Peyer's patch (tissue), 4 donors: ENCODE data around the gene TMEM225B. TPM values are rescaled to one million over a fixed set of nuclear protein-coding genes. Genes with fewer than 3 reads are reported as not detected.

Experiments
- DNase-seq, 3 donors: peaks; one replicate each; pipeline ENCODE4 v3.0.0-alpha.2; 2017 to 2019
- H3K27ac ChIP-seq, 4 donors: fragments of 200-600 bp; sonication (generic); one replicate each; pipeline ENCODE4 v1.5.1; 2016 to 2019
- H3K27me3 ChIP-seq, 2 donors: fragments of 200-600 bp; sonication (generic); one replicate each; pipeline ENCODE4 v1.5.1; 2019
- H3K36me3 ChIP-seq, 3 donors: fragments of 200-600 bp; sonication (generic); one replicate each; pipeline ENCODE4 v1.5.1; 2016 to 2019
- H3K4me1 ChIP-seq, 4 donors: fragments of 200-600 bp; sonication (generic); one replicate each; pipeline ENCODE4 v1.5.1; 2016 to 2019
- H3K4me3 ChIP-seq, 4 donors: fragments of 200-600 bp; sonication (generic); 1 replicate in 3 of 4; 2 replicates in 1 of 4; pipeline ENCODE4 v1.5.1; 2016 to 2019; ENCODE audit warnings: mild to moderate bottlenecking in 1 of 4
- H3K9me3 ChIP-seq, 4 donors: fragments of 200-600 bp; sonication (generic); one replicate each; pipeline ENCODE4 v1.5.1; 2016 to 2019; ENCODE audit warnings: mild to moderate bottlenecking in 1 of 4
- POLR2A ChIP-seq, 2 donors: fragments of 450-650 bp; IDR thresholded peaks; one replicate each; pipeline ENCODE4 v1.5.1; 2017; ENCODE audit warnings: antibody characterized with exemption in 2 of 2, mild to moderate bottlenecking in 2 of 2, moderate library complexity in 2 of 2
- total RNA-seq, 4 donors: library from RNA; depleted of rRNA; stranded (reverse); fragments of >200 nt; gene quantifications; one replicate each; pipeline ENCODE4 v1.1.0, GENCODE V29; 2016
- TF ChIP-seq, protein P1 (sequence below), 6 experiments: fragments of 450-650 bp in 4 of 6; fragments of 200-600 bp in 2 of 6; sonication (generic) in 1 of 6; IDR thresholded peaks; one replicate each; pipeline ENCODE4 v1.5.1; 2017 to 2019; ENCODE audit warnings: antibody characterized with exemption in 6 of 6, mild to moderate bottlenecking in 3 of 6, moderate library complexity in 1 of 6

Gene TMEM225B
- total RNA-seq, 4 donors from 2014 or later: not detected

DNA sequence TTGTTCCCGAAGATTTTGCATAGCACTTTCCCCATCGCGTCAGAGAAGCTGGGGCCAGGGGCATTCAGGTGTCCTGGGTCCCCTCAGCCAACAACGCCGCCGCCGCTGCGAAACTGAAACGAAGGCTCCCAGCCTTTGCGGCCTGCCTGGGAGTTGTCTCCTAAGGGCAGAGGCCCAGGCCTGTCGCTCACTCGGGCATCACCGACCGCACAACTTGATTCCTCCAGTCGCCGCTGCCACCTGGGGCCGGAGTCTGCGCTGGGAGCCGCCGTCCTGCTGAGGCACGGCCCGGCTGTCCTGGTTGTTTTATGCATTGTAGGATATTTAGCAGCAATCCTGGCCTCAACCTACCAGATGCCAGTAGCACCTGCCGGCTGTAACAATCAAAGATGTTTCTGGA lies 40.7 kb downstream of the TMEM225B start:
- no peak overlapping the region for H3K4me3 ChIP-seq

DNA sequence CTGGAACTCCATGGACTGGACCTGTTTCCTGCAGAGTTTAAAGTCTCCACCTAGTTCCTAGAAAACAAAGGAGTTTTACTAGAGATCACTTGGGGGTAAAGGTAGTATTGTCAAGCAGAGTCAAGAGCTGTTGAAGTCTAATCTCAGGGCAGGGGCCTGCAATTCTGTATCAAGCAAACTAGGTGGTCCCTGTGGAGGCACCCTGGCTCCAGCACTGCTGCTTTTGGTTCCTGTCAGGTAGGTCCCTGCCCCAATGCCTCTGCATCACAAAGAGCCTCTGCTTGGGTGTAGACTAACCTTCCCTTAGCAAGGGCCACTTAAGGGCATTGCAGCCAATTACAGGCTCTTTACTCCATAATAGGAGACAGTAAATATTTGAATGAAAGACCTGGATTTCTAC lies 41.2 kb downstream of the TMEM225B start:
- Histone ChIP-seq H3K4me3 (no peak overlapping the region), H3K27me3 (no peaks in the 10 kb centered on the region), H3K4me1 (no peaks in the 10 kb centered on the region), H3K27ac (no peak overlapping the region), H3K36me3 (peaks cover 0 to 7% (median 0%) of the 10 kb centered on the region in 3 donors), H3K9me3 (no peaks in the 10 kb centered on the region)
- DNase-seq: no peak
- TF ChIP-seq, protein P1, sequence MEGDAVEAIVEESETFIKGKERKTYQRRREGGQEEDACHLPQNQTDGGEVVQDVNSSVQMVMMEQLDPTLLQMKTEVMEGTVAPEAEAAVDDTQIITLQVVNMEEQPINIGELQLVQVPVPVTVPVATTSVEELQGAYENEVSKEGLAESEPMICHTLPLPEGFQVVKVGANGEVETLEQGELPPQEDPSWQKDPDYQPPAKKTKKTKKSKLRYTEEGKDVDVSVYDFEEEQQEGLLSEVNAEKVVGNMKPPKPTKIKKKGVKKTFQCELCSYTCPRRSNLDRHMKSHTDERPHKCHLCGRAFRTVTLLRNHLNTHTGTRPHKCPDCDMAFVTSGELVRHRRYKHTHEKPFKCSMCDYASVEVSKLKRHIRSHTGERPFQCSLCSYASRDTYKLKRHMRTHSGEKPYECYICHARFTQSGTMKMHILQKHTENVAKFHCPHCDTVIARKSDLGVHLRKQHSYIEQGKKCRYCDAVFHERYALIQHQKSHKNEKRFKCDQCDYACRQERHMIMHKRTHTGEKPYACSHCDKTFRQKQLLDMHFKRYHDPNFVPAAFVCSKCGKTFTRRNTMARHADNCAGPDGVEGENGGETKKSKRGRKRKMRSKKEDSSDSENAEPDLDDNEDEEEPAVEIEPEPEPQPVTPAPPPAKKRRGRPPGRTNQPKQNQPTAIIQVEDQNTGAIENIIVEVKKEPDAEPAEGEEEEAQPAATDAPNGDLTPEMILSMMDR (IDR thresholded peaks at IDR 0.05): no peak
- no peak for TF ChIP-seq POLR2A (IDR thresholded peaks at IDR 0.05)

More for the DNA sequence above, 40.7 kb downstream of the TMEM225B start:
- no peaks in the 10 kb centered on the region for H3K27me3 ChIP-seq
- no peak for DNase-seq
- TF ChIP-seq POLR2A (IDR thresholded peaks at IDR 0.05): no peak
- TF ChIP-seq, protein P1 (IDR thresholded peaks at IDR 0.05): no peak
- H3K27ac ChIP-seq: no peak overlapping the region
- H3K9me3 ChIP-seq: no peaks in the 10 kb centered on the region
- H3K4me1 ChIP-seq: no peaks in the 10 kb centered on the region
- H3K36me3 ChIP-seq: peaks cover 0 to 9% (median 0%) of the 10 kb centered on the region in 3 donors

DNA sequence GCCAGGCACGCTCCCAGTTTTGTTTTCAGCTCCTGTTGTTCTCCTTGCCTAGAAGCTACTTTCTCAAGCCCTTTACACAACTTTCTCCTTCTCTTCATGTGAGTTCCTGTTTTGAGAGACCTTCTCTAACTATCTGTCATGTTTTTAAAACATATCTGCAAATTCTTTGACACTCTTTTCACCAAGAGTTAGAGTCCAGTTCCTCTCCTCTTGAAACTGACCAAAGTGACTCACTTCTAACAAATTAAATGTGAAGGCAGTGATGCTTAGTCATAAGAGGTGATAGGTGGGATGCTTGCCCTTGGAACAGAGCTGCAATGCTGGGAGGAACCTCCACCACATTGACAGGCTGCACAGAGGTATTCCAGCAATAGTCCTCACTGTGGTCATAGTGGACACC lies 44.0 kb downstream of the TMEM225B start:
- TF ChIP-seq POLR2A (IDR thresholded peaks at IDR 0.05): no peak
- TF ChIP-seq, protein P1 (IDR thresholded peaks at IDR 0.05): no peak
- Histone ChIP-seq H3K4me1 (no peaks in the 10 kb centered on the region), H3K27ac (no peak overlapping the region), H3K36me3 (no peaks in the 10 kb centered on the region), H3K4me3 (no peak overlapping the region), H3K9me3 (no peaks in the 10 kb centered on the region), H3K27me3 (no peaks in the 10 kb centered on the region)
- DNase-seq: no peak

DNA sequence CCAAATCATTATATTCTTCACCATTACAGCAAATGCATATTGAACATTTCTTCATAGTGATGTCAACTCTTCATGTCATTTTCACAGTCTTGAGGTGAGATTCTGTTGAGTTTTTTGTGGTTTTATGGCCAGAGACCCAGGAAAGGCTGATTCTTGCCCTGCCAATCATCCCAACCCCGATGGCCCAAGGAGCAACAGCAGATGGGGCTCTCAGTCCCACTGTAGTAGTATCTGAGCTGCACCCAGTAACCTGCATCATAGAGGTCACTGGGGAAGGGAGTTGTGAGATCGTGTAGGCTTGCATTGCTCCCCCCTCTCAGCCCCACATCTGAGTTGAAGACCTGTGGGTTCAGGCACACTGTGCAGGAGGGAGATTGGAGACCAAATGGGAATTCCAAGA lies 45.4 kb downstream of the TMEM225B start:
- TF ChIP-seq, protein P1 (IDR thresholded peaks at IDR 0.05): no peak
- no peak for TF ChIP-seq POLR2A (IDR thresholded peaks at IDR 0.05)
- Histone ChIP-seq H3K9me3 (no peaks in the 10 kb centered on the region), H3K27me3 (no peaks in the 10 kb centered on the region), H3K27ac (no peak overlapping the region), H3K4me1 (no peaks in the 10 kb centered on the region), H3K4me3 (no peak overlapping the region), H3K36me3 (peaks cover 0 to under 1% (median 0%) of the 10 kb centered on the region in 3 donors)
- DNase-seq: no peak

DNA sequence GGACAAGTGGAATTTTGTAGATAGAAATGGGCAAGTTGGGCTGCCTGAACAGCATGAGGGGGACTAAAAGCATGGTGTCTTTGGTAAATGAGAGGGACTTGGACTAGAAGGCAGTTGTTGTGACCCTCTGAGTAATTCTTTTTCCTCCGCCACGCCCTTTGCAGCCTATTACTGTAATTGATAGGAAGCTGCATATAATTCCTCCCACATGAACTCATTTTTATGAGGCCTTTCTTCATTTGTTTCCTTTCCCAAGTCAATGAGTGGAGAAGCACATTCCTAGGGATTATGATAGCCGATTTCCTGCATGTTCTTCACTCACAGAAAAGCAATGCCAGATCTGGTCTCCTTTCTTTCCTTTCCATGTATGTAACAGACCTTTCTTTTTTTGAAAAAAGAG lies 46.4 kb downstream of the TMEM225B start:
- Histone ChIP-seq H3K4me3 (no peak overlapping the region), H3K36me3 (peaks cover 0 to 11% (median 0%) of the 10 kb centered on the region in 3 donors), H3K27ac (no peak overlapping the region), H3K9me3 (no peaks in the 10 kb centered on the region), H3K4me1 (no peaks in the 10 kb centered on the region), H3K27me3 (no peaks in the 10 kb centered on the region)
- no peak for DNase-seq
- no peak for TF ChIP-seq POLR2A (IDR thresholded peaks at IDR 0.05)
- TF ChIP-seq, protein P1 (IDR thresholded peaks at IDR 0.05): no peak

DNA sequence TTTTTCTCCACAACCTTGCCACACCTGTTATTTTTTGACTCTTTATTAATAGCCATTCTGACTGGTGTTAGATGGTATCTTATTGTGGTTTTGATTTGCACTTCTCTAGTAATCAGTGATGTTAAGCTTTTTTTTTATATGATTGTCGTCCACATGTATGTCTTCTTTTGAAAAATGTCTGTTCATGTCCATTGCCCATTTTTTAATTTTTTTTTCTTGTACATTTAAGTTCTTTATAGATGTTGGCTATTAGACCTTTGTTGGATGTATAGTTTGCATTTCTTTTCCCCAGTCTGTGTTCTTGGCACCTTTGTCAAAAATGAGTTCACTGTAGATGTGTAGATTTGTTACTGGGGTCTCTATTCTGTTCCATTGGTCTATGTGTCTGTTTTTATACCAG lies 47.5 kb downstream of the TMEM225B start:
- no peaks in the 10 kb centered on the region for H3K4me1 ChIP-seq
- no peak overlapping the region for H3K4me3 ChIP-seq
- no peaks in the 10 kb centered on the region for H3K27me3 ChIP-seq
- DNase-seq: no peak
- no peak overlapping the region for H3K27ac ChIP-seq
- peaks cover 0 to 13% (median 0%) of the 10 kb centered on the region in 3 donors for H3K36me3 ChIP-seq
- TF ChIP-seq POLR2A (IDR thresholded peaks at IDR 0.05): no peak
- TF ChIP-seq, protein P1 (IDR thresholded peaks at IDR 0.05): no peak
- no peaks in the 10 kb centered on the region for H3K9me3 ChIP-seq
